GM23338 (cell line): ENCODE results near the gene MFRP. TPM values are rescaled to one million over a fixed set of nuclear protein-coding genes. Genes with fewer than 3 reads are reported as not detected.
A peak's percentile ranks its signal among the peaks of the same experiment; 100 is the strongest.

ENCODE experiments used
- ATAC-seq: fragments of 200-7000 bp; cut with Tn5 transposase; 3 replicates; pipeline ENCODE4 v1.9.1; 2020
- DNase-seq: peaks from one replicate; pipeline ENCODE4 v3.0.0-alpha.2; 2015; ENCODE audit warnings: low spot score
- H2AFZ ChIP-seq: fragments of 200-600 bp; sonication (generic); 2 replicates; pipeline ENCODE4 v1.8.0; 2016; ENCODE audit warnings: antibody characterized with exemption, mild to moderate bottlenecking, moderate library complexity
- H3F3A ChIP-seq: fragments of 200-600 bp; sonication (generic); replicated peaks from 2 replicates; pipeline ENCODE4 v1.8.0; 2017; ENCODE audit warnings: antibody characterized with exemption, mixed run types, low read depth
- H3K27ac ChIP-seq: fragments of 200-600 bp; sonication (generic); 2 replicates; pipeline ENCODE4 v1.6.1; 2016; ENCODE audit warnings: low read depth
- H3K27me3 ChIP-seq: fragments of 200-600 bp; sonication (generic); 2 replicates; pipeline ENCODE4 v1.8.0; 2016; ENCODE audit warnings: mild to moderate bottlenecking, mixed run types, moderate library complexity; ENCODE audit not compliant: insufficient read depth
- H3K36me3 ChIP-seq: fragments of 200-600 bp; sonication (generic); 2 replicates; pipeline ENCODE4 v1.8.0; 2016; ENCODE audit warnings: mild to moderate bottlenecking; ENCODE audit not compliant: insufficient read depth
- H3K4me1 ChIP-seq: fragments of 200-600 bp; sonication (generic); 2 replicates; pipeline ENCODE4 v1.8.0; 2016; ENCODE audit warnings: mild to moderate bottlenecking, moderate library complexity; ENCODE audit not compliant: insufficient read depth
- H3K4me2 ChIP-seq: fragments of 200-600 bp; sonication (generic); 2 replicates; pipeline ENCODE4 v1.7.1; 2017; ENCODE audit warnings: mixed run types
- H3K4me3 ChIP-seq: fragments of 200-600 bp; sonication (generic); 2 replicates; pipeline ENCODE4 v1.6.1; 2016; ENCODE audit warnings: mixed run types
- H3K79me2 ChIP-seq: fragments of 200-600 bp; sonication (generic); replicated peaks from 2 replicates; pipeline ENCODE4 v1.8.0; 2017; ENCODE audit warnings: mild to moderate bottlenecking; ENCODE audit not compliant: insufficient read depth
- H3K9me2 ChIP-seq: fragments of 200-600 bp; sonication (generic); 2 replicates; pipeline ENCODE4 v1.8.0; 2017; ENCODE audit not compliant: insufficient read depth
- H4K20me1 ChIP-seq: fragments of 200-600 bp; sonication (generic); replicated peaks from 2 replicates; pipeline ENCODE4 v1.8.0; 2017; ENCODE audit warnings: mild to moderate bottlenecking; ENCODE audit not compliant: insufficient read depth
- H3K27ac Mint-ChIP-seq: 2 replicates; pipeline ENCODE4 v1.8.0; 2020; ENCODE audit warnings: inconsistent platforms, mild to moderate bottlenecking, moderate library complexity, mixed read lengths
- H3K27me3 Mint-ChIP-seq: 3 replicates; pipeline ENCODE4 v1.8.0; 2022; ENCODE audit warnings: low read depth, mild to moderate bottlenecking, moderate library complexity, mixed read lengths, inconsistent platforms; ENCODE audit not compliant: insufficient read depth, poor library complexity
- H3K36me3 Mint-ChIP-seq: 3 replicates; pipeline ENCODE4 v1.8.0; 2021; ENCODE audit warnings: low read depth, mild to moderate bottlenecking, inconsistent platforms, moderate library complexity, mixed read lengths
- H3K4me1 Mint-ChIP-seq: 3 replicates; pipeline ENCODE4 v1.8.0; 2020; ENCODE audit warnings: mild to moderate bottlenecking, inconsistent platforms, mixed read lengths
- H3K4me3 Mint-ChIP-seq: 3 replicates; pipeline ENCODE4 v1.8.0; 2021; ENCODE audit warnings: moderate library complexity, mild to moderate bottlenecking, inconsistent platforms, mixed read lengths
- H3K9me3 Mint-ChIP-seq: 3 replicates; pipeline ENCODE4 v1.8.0; 2020; ENCODE audit warnings: moderate library complexity, mild to moderate bottlenecking, inconsistent platforms, mixed read lengths
- CREB1 ChIP-seq: fragments of 250-450 bp; sonication (Bioruptor Pico); IDR thresholded peaks from 2 replicates; pipeline ENCODE4 v1.5.0; 2020; ENCODE audit warnings: low read depth, mild to moderate bottlenecking, moderate library complexity
- EZH2 ChIP-seq: fragments of 200-600 bp; sonication (generic); IDR thresholded peaks from one replicate; pipeline ENCODE4 v1.8.0; 2017; ENCODE audit warnings: antibody characterized with exemption, mild to moderate bottlenecking, low read depth; ENCODE audit not compliant: unreplicated experiment
- EZH2phosphoT487 ChIP-seq: fragments of 200-600 bp; sonication (generic); IDR thresholded peaks from one replicate; pipeline ENCODE4 v1.8.1; 2018; ENCODE audit warnings: antibody characterized with exemption; ENCODE audit not compliant: unreplicated experiment
- JUNB ChIP-seq: IDR thresholded peaks from one replicate; pipeline ENCODE4 v1.6.1; 2016; ENCODE audit warnings: antibody characterized with exemption; ENCODE audit not compliant: unreplicated experiment
- NANOG ChIP-seq: IDR thresholded peaks from 2 replicates; pipeline ENCODE4 v1.6.1; 2016; ENCODE audit warnings: antibody characterized with exemption, borderline replicate concordance
- POLR2AphosphoS5 ChIP-seq: IDR thresholded peaks from 2 replicates; pipeline ENCODE4 v1.6.1; 2016; ENCODE audit warnings: antibody characterized with exemption, low read depth
- STAT1 ChIP-seq: IDR thresholded peaks from one replicate; pipeline ENCODE4 v1.6.1; 2016; ENCODE audit warnings: antibody characterized with exemption; ENCODE audit not compliant: unreplicated experiment
- ZNF114 ChIP-seq: fragments of 250-450 bp; sonication (Bioruptor Pico); IDR thresholded peaks from 2 replicates; pipeline ENCODE4 v1.5.0; 2020; ENCODE audit warnings: mild to moderate bottlenecking, moderate library complexity
- ZNF331 ChIP-seq: fragments of 250-450 bp; sonication (Bioruptor Pico); IDR thresholded peaks from 2 replicates; pipeline ENCODE4 v1.5.0; 2020; ENCODE audit warnings: low read depth, mild to moderate bottlenecking, moderate library complexity
- polyA plus RNA-seq: library from polyadenylated mRNA; unstranded; fragments of >200 nt; fragmentation: Nextera tagmentation; extraction: Ambion mirVana; gene quantifications from 2 replicates; pipeline ENCODE4 v1.2.1, GENCODE V29; 2016
- total RNA-seq: library from RNA; depleted of rRNA; stranded (reverse); fragments of >200 nt; shearing (Covaris generic); gene quantifications from 2 replicates; pipeline ENCODE4 v1.2.3, GENCODE V29; 2014
- TF ChIP-seq, protein P1 (sequence below), 2 experiments: fragments of 200-600 bp in 1 of 2; sonication (generic) in 1 of 2; conservative IDR thresholded peaks; 2 replicates each; pipeline versions ENCODE4 v1.5.1 to v1.6.1; 2016 to 2017; ENCODE audit warnings: antibody characterized with exemption in 2 of 2, low read depth in 2 of 2, mild to moderate bottlenecking in 2 of 2, moderate library complexity in 1 of 2
- TF ChIP-seq, protein P2 (sequence below): IDR thresholded peaks from one replicate; pipeline ENCODE4 v1.6.1; 2018; ENCODE audit warnings: antibody characterized with exemption; ENCODE audit not compliant: unreplicated experiment
- TF ChIP-seq, protein P3 (sequence below): IDR thresholded peaks from 2 replicates; pipeline ENCODE4 v1.6.1; 2016; ENCODE audit warnings: antibody characterized with exemption
- TF ChIP-seq, protein P4 (sequence below): fragments of 250-450 bp; sonication (Bioruptor Pico); IDR thresholded peaks from 2 replicates; pipeline ENCODE4 v1.5.0; 2020; ENCODE audit warnings: mild to moderate bottlenecking, moderate library complexity

Gene MFRP
- total and polyA plus RNA-seq, 2 experiments from 2014 or later, result 0.03 TPM; not detected in 1

DNA sequence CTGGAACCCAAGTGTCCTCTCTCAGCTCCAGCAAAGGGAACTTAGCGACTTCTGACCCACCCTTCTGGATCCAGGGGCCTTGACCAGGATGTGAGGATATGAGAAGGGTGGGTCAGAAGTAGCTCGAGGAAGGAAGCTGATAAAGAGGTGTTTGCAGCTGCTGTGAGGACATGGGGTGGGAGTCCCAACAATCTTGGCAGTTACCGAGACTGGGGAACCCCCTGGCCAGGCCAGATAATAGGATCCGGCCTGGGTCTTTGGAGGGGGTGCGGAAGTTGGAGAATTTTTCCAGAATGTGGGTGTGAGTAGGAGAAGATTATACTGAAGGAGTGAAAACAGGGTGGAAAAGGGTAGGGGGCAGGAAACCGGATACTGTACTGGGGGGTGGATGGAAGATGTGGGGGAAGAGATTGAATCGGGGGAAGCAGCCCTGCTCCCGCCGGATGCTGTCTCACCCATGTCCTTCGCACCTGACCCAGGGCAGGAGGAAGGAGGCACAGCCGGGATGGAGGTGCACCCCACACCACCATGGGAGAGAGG, 26.7 kb downstream of the MFRP start:
- peaks cover 38% of the 10 kb centered on the region for H3K4me1 Mint-ChIP-seq
- Histone ChIP-seq H2AFZ (no peak overlapping the region), H3K27ac (no peak overlapping the region; the same call in 1 of the 2 replicates), H3F3A (peaks cover 22% of the 10 kb centered on the region), H3K79me2 (no peaks in the 10 kb centered on the region), H3K4me2 (peak overlapping the region; percentile 98), H3K4me3 (peak overlapping the region; percentile 80; the same call in 1 of the 2 replicates), H3K36me3 (no peaks in the 10 kb centered on the region), H4K20me1 (0 out of 2 replicates have a peak, but pooled peaks cover 1% of the 10 kb centered on the region), H3K4me1 (peaks cover 47% of the 10 kb centered on the region), H3K9me2 (no peaks in the 10 kb centered on the region), H3K27me3 (peaks cover 39% of the 10 kb centered on the region)
- no peak overlapping the region for H3K27ac Mint-ChIP-seq
- H3K27me3 Mint-ChIP-seq, result peaks cover 48% of the 10 kb centered on the region
- no peaks in the 10 kb centered on the region for H3K9me3 Mint-ChIP-seq
- TF ChIP-seq JUNB (no peak), POLR2AphosphoS5 (no peak), CREB1 (CRISPR knock-in tag) (no peak), EZH2phosphoT487 (no peak), NANOG (no peak), ZNF114 (CRISPR knock-in tag) (no peak), EZH2 (no peak), STAT1 (no peak), ZNF331 (CRISPR knock-in tag) (no peak)
- TF ChIP-seq, protein P1, sequence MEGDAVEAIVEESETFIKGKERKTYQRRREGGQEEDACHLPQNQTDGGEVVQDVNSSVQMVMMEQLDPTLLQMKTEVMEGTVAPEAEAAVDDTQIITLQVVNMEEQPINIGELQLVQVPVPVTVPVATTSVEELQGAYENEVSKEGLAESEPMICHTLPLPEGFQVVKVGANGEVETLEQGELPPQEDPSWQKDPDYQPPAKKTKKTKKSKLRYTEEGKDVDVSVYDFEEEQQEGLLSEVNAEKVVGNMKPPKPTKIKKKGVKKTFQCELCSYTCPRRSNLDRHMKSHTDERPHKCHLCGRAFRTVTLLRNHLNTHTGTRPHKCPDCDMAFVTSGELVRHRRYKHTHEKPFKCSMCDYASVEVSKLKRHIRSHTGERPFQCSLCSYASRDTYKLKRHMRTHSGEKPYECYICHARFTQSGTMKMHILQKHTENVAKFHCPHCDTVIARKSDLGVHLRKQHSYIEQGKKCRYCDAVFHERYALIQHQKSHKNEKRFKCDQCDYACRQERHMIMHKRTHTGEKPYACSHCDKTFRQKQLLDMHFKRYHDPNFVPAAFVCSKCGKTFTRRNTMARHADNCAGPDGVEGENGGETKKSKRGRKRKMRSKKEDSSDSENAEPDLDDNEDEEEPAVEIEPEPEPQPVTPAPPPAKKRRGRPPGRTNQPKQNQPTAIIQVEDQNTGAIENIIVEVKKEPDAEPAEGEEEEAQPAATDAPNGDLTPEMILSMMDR (conservative IDR thresholded peaks at IDR 0.05; ENCODE audit: low read depth in 2 of 2), result no peak
- TF ChIP-seq, protein P2, sequence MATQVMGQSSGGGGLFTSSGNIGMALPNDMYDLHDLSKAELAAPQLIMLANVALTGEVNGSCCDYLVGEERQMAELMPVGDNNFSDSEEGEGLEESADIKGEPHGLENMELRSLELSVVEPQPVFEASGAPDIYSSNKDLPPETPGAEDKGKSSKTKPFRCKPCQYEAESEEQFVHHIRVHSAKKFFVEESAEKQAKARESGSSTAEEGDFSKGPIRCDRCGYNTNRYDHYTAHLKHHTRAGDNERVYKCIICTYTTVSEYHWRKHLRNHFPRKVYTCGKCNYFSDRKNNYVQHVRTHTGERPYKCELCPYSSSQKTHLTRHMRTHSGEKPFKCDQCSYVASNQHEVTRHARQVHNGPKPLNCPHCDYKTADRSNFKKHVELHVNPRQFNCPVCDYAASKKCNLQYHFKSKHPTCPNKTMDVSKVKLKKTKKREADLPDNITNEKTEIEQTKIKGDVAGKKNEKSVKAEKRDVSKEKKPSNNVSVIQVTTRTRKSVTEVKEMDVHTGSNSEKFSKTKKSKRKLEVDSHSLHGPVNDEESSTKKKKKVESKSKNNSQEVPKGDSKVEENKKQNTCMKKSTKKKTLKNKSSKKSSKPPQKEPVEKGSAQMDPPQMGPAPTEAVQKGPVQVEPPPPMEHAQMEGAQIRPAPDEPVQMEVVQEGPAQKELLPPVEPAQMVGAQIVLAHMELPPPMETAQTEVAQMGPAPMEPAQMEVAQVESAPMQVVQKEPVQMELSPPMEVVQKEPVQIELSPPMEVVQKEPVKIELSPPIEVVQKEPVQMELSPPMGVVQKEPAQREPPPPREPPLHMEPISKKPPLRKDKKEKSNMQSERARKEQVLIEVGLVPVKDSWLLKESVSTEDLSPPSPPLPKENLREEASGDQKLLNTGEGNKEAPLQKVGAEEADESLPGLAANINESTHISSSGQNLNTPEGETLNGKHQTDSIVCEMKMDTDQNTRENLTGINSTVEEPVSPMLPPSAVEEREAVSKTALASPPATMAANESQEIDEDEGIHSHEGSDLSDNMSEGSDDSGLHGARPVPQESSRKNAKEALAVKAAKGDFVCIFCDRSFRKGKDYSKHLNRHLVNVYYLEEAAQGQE, result no peak
- TF ChIP-seq, protein P3, sequence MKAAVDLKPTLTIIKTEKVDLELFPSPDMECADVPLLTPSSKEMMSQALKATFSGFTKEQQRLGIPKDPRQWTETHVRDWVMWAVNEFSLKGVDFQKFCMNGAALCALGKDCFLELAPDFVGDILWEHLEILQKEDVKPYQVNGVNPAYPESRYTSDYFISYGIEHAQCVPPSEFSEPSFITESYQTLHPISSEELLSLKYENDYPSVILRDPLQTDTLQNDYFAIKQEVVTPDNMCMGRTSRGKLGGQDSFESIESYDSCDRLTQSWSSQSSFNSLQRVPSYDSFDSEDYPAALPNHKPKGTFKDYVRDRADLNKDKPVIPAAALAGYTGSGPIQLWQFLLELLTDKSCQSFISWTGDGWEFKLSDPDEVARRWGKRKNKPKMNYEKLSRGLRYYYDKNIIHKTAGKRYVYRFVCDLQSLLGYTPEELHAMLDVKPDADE, result no peak
- TF ChIP-seq, protein P4, sequence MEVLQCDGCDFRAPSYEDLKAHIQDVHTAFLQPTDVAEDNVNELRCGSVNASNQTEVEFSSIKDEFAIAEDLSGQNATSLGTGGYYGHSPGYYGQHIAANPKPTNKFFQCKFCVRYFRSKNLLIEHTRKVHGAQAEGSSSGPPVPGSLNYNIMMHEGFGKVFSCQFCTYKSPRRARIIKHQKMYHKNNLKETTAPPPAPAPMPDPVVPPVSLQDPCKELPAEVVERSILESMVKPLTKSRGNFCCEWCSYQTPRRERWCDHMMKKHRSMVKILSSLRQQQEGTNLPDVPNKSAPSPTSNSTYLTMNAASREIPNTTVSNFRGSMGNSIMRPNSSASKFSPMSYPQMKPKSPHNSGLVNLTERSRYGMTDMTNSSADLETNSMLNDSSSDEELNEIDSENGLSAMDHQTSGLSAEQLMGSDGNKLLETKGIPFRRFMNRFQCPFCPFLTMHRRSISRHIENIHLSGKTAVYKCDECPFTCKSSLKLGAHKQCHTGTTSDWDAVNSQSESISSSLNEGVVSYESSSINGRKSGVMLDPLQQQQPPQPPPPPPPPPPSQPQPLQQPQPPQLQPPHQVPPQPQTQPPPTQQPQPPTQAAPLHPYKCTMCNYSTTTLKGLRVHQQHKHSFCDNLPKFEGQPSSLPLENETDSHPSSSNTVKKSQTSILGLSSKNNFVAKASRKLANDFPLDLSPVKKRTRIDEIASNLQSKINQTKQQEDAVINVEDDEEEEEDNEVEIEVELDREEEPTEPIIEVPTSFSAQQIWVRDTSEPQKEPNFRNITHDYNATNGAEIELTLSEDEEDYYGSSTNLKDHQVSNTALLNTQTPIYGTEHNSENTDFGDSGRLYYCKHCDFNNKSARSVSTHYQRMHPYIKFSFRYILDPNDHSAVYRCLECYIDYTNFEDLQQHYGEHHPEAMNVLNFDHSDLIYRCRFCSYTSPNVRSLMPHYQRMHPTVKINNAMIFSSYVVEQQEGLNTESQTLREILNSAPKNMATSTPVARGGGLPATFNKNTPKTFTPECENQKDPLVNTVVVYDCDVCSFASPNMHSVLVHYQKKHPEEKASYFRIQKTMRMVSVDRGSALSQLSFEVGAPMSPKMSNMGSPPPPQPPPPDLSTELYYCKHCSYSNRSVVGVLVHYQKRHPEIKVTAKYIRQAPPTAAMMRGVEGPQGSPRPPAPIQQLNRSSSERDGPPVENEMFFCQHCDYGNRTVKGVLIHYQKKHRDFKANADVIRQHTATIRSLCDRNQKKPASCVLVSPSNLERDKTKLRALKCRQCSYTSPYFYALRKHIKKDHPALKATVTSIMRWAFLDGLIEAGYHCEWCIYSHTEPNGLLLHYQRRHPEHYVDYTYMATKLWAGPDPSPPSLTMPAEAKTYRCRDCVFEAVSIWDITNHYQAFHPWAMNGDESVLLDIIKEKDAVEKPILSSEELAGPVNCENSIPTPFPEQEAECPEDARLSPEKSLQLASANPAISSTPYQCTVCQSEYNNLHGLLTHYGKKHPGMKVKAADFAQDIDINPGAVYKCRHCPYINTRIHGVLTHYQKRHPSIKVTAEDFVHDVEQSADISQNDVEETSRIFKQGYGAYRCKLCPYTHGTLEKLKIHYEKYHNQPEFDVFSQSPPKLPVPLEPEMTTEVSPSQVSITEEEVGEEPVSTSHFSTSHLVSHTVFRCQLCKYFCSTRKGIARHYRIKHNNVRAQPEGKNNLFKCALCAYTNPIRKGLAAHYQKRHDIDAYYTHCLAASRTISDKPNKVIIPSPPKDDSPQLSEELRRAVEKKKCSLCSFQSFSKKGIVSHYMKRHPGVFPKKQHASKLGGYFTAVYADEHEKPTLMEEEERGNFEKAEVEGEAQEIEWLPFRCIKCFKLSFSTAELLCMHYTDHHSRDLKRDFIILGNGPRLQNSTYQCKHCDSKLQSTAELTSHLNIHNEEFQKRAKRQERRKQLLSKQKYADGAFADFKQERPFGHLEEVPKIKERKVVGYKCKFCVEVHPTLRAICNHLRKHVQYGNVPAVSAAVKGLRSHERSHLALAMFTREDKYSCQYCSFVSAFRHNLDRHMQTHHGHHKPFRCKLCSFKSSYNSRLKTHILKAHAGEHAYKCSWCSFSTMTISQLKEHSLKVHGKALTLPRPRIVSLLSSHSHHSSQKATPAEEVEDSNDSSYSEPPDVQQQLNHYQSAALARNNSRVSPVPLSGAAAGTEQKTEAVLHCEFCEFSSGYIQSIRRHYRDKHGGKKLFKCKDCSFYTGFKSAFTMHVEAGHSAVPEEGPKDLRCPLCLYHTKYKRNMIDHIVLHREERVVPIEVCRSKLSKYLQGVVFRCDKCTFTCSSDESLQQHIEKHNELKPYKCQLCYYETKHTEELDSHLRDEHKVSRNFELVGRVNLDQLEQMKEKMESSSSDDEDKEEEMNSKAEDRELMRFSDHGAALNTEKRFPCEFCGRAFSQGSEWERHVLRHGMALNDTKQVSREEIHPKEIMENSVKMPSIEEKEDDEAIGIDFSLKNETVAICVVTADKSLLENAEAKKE, result no peak
- ATAC-seq (no peak), DNase-seq (no peak)
- H3K4me3 Mint-ChIP-seq, result peak overlapping the region; percentile 40
- H3K36me3 Mint-ChIP-seq, result no peaks in the 10 kb centered on the region
